NCI-H748 (cell line): ENCODE data around the gene CISH.

Source experiments
- DNase-seq: peaks from one replicate; lab custom pipeline; 2025; ENCODE audit not compliant: unreplicated experiment; lab: John Stamatoyannopoulos, UW

CISH gene

DNA sequence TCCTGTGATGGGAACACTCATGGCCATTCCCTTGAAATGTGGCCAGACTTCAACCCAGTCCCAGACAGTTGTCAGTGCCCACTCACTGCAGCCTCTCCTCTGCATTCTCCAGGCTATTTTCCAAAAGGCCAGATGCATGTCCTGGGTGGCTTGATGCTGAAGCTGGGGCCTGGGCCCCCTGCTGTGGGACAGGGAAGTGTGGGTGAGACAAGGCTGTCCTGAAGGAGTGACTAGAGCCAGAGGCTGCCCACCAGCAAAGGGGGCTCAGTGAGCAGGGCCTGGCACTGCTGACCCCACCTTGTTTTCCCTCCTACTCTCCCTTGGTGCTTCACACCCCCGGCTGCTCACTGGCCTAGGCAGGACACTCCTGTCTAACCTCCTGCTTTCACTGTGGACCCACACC lies 11.9 kb downstream of the CISH start:
- DNase-seq, result no peak

DNA sequence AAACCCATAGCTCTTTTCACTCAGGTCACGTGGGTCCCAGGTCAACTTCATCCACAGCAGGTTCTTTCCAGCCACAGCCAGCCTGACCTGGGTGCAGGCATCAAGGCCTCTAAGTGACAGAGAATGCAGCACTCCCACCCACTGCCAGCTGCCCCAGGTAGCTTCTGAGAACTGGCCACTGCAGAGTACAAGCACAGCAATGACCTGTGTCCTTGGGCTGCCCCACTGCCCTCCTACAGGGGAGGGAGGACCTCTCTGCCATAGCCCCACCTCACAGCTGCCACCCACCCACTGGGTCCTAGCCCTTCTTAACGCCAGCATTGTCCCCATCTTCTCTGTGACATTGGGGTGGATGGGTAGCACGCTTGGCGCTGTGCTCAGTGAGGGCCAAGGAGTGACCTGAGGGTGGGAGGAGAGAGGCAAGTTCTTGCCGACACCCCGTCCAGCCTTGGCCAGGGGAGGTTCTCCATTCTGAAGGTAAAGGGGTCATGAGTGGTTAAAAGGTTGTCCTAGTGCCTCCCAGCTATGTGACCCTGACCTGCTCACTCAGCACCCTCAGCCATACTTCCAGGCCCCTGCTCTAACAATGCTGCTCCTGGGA lies 12.4 kb downstream of the CISH start:
- DNase-seq, result no peak

DNA sequence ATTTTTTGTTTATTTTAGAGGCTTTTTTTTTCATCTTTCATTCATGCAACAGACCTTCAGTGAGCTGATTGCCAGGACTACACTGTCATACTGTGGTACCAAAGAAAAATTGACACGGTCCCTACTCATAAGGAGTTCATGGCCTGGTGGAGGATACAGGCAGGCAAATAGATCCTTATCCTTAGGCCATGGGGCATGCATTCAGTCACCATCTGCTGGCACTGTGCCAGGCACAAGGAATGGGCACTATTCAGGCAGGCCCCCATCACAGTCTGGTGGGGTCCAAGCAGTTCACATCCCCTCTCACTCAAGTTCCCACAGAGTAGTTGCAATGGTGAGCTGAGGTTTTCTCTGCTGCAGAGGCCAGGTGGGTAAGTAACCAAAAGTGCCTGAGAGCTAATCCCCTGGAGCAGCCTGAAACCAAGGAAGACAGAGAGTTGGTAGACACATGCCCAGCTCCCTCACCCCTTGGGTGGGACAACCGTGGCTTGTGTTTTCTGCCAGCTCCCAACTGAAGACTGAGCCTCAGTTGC lies 17.3 kb downstream of the CISH start:
- no peak for DNase-seq

DNA sequence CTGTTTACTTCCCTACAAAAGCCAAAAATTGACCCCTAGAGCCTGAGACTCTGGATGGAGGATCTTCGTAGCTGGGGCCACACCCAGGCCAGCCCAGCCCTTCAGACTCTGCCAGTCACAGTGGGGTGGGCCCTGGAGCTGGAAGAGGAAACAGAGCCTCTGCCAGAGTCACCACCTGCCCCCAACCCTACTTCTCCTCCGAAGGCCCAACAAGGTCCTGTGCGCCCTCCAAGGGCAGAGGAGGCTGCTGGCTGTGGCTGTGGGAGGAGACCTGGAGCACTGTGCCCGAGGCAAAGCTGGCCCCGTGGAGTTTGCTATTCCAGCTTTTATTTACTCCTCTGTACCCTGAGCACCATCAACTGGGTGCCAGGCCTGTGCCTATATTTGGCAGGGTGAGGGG lies 19.0 kb downstream of the CISH start:
- no peak for DNase-seq

DNA sequence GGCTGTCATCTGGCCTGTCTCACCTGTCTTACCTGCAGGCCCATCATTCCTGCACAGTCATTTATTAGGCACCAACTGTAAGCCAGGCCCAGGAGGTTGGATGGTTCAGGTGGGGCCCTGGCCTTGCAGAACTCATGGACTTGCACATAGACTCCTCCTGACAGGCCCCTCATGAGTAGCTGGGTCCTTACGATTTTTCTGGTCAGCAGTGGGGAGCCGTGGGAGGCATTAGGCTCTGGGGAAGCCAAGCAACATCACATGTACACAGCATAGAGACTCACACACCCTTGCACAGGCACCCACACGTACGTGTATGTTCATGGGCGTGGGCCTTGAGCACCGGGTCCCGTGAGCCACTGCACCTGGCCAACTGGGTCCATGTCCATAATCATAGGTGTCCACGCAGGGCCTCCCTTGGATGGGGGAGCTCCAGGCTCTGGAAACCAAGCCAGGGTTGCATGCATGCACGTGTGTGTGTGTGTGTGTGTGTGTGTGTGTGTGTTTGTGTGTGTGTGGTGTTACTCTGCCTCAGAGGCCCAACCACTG lies 20.3 kb downstream of the CISH start:
- no peak for DNase-seq

DNA sequence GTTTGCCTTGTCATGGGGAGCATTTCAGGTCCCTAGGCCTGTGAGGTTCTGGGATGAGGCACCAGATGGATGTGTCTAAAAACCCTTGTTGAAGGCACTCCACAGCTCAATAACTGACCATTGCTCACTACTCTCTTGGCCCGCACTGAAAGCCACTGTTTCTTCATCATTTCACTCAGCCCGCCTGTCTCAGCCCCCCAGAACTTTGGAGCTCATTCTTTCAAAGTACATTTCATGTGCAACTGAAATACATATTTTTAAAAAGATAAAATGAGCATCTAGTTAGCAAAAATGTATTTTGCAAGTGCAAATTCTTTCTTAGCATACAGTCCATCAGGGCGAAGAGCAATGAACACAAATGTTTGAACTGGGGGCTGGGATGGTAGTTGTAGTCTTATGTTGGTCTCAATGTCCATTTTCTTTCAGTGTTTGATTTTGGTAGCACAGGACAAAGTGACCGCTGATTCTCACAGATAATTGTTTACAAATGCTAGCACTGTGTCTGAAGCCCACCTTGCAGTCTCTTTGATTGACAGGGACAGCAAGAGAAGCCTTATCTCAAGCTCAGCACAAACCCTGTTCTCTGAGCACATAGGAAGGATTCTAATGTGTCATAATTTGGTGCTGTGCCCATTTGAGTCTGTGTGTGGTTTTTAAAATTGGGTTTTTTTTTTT lies 22.7 kb downstream of the CISH start:
- DNase-seq, result no peak

DNA sequence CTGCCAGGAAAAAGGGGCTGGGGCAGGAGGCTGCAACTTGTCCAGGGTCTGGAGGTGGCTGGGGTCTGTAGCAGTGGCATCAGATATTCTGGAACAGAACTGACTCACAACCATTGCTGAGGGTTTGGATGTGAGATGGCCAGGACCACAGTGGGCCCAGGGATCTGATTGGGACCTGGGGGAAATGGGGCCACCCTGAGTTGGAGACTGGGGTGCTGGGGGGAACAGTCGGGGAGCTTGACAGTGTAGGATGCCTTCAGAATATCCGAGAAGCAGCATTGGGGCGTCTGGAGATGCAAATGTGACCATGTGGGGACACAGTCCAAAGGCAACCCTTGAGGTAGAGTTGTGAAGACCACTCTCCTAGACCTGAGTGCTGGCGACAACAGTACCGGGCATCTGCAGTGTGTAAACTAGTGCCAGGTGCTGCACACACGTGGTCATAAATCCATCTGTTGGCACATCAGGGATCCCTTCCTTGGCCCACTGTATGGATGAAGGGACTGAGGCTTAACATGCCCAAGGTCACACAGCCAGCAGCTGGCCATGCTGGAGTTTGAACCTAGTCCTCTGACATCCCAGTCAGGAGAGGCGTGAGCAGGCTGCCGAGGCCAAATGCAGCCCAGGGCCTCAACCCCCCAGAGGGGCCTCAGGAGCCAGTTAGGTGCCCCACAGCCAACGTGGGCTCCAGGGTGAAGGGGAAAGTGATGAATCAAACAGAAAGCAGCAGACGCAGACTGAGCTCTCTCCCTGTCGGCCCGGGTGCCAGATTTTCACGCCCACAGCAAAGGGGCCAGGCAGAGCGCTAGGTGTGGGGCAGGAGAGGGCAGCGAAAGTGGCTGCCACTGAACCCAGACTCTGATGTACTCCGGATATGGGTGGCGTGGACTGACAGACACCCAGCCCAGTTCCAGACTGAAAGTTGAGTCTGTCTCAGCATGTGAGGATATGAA lies 23.5 kb downstream of the CISH start:
- DNase-seq, result no peak

DNA sequence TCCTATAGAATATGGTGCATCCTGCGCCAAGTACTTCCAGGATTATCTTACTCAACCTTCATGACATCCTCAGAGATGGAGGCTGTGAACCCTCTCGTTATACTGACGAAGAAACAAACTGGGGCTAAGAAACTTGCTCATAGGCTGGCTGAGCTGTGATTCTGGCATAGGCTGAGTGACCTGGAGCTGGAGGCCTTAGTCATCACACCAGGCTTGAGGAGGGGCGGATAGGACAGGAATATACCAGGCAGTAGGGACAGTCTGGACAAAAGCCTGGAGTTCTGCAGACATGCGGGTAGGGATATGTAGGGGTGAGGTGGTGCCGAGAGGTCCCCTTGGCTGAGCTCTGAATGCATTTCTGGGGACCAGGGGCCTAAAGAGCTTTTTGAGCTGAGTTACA lies 24.2 kb downstream of the CISH start:
- no peak for DNase-seq

DNA sequence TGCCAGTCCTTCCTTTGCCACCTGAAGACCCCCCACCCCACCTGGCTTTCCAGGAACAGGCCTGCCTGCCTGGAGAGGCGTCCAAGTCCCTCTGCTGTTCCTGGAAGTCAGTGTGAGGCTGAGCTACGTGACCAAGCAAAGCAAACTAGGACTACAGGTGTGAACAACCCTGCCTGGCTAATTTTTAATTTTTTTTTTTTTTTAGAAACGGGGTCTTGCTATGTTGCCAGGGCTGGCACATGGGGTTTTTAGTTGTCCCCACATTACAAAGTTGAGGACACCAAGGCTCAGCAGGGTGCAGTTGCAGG lies 24.9 kb downstream of the CISH start:
- DNase-seq, result no peak

DNA sequence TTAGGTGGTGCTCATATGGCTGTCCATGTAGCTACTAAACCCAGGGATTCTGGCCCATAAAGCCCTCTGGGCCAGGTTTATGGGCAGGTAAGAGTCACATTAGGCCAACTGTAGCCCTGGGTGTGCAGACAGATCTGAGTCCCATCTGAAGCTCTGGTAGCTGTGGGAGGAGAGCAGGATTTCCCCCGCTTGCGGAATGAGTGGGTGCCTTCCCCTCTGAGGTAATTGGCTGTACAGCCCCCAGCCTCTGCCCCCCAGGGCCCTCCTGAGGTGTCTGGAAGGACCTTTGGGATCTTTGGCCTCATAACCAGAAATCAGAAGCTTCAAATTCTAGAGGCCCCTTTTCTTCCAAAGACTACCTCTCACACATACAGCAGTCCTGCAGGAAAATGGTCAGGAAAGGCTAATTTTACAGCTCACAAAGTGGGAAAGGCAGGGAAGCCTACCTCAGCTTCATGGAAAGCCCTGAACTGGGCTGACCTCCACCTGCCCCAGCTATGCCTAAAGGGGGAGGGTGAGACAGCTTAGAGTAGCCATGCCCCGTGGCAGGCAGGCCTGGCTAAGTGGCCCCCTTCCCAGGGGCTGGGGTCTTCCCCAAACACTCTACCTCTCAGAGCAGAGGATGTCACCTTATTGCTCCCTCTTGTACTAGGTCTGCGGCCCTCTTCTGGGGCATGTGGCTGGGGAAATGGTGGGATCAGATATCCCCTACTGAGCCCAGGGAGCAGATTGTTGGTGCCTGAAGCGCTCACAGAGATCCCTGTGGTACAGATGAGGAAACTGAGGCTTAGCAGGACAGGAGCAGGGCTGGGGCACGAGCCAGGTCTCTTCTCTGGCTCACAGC lies 25.4 kb downstream of the CISH start:
- DNase-seq, result no peak

DNA sequence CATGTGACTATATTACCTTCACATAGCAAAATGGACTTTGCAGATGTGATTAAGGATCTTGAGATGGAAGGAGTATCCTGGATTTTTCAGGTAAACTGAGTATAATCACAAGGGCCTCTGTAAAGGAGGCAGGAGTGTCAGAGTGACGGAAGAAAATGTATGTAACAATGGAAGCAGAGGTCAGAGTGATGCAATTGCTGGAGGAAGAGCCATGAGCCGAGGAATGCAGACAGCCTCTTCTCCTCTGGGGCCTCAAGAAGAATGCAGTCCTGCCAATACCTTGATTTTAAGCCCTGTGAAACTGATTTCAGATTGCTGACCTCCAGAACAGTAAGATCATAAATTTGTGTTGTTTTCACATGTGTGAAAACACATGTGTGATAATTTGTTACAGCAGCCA lies 27.2 kb downstream of the CISH start:
- DNase-seq, result no peak

DNA sequence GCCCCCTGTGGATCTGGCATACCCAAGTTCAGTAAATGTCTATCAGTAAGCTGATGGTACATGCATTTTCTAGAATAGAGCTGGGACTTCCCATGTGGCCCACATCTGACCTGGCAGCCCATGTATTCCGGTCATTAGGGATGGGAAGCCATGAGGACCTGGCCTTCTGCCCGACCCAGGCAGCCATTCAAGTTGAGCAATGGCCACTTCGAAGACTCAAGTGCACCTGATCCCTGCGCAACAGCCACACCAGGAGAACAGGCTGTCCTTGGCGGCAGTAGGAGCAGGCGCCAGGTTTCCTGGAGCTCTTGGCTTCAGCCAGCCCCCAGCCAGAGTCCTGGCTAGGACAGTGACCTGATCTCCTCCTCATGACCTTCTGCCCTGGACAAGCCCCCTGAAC lies 27.7 kb downstream of the CISH start:
- DNase-seq, result no peak

DNA sequence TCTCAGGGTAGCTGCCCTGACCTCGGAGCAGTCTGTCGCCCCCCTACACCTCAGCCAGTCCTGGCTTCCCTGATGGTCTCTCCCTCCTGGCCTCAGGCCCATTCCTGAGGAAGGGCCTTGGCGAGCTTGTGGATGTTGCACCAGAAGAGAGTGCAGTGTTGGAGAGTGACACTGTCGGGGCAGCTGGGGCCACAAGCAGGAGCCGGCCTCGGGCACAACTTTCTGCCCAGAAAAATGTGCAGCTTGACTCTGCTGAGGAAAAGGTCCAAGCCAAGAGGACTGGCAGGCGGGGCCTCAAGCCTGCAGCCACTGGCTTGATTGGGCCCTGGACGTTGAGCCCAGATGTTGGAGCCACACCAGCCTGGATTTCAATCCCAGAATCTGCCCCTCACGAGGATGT lies 29.5 kb downstream of the CISH start:
- DNase-seq, result no peak

DNA sequence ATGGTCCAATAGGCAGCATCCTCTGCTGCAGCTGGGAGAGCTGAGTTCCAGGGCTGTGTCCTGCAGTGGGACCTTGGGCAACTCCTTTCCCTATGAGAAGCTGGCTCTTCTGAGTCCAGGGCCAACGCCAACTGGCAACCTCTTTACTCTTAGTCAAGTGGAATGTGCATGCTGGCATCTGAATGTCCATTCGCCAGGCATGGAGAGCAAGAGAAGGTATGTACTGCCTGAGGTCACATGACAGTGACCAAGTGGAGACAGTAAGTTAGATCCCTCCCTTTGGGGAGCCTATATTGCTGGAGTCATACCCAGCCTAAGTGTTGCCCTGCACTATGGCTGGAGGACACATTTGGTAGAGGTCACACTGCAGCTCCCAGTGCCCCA lies 30.1 kb downstream of the CISH start:
- no peak for DNase-seq

DNA sequence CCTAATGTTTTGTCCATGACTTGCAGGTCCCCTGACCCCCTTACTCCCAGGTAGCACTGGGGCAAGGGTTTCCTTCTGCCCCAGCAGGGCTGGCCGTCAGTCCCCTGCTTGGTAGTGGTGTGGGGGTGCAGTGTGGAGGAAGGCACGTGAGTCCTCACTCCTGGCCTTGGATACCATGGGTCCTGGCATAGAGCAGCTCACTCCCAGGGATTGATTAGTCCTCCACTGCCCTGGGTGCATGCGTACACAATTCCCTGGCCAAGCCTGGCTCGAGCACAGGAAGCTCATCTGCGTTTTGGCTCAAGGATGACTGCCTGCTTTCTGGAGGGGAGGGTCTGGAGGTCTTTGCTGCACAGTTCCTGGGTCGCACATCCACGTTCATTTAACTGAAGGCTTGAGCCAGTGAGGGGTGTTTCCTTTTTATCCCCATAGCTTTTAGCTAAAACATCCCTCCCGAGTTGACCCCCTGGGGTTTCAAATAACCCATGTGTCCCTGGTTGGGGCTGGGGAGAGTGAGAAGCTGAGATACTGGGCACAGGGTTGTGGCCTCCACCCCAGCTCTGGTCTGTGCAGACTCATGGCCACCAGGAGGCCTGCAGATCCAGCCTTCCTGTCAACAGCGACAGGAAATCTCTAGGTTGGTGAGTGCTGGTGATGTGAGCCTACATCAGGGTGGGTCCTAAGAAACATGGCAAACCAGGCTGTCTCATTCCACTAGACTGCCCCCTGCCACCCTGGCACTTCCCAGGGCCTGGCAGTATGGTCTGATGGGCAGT lies 30.7 kb downstream of the CISH start:
- DNase-seq, result no peak

DNA sequence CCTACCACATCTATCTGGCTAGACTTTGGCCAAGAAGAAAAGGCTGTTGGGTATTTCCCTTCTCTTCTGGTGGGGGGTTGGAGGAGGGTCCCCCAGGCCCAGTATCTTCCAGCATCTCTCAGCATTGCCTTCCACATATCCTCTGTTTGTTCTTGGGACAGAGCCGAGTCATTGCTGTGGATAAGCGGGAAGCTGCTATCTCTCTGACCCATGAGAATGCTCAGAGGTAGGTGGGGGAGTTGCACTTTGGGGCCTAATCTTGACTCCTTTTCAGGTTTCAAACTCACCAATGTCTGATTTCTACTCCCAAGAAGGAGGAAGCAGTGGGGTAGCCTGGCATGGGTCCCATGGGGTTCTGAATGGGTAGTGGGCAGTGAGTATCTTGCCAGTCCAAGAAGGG lies 34.2 kb downstream of the CISH start:
- no peak for DNase-seq

DNA sequence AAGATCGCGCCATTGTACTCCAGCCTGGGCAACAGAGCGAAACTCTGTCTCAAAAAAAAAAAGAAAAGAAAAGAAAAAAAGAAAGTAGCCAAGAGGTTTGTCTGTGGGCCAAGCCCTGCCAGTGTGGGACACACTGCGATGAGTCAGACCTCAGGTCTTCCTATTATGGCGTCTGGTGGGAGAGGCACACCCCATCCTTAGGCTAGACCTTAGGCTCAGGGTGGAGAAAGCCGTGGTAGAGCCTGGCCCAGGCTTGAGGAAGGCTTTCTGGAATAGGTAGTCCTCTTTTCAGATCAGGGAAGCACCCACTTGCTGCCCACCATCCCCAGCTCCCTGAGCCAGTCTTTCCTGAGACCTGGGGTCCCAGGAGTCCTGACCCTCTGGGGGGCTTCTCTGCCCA lies 36.2 kb downstream of the CISH start:
- no peak for DNase-seq

DNA sequence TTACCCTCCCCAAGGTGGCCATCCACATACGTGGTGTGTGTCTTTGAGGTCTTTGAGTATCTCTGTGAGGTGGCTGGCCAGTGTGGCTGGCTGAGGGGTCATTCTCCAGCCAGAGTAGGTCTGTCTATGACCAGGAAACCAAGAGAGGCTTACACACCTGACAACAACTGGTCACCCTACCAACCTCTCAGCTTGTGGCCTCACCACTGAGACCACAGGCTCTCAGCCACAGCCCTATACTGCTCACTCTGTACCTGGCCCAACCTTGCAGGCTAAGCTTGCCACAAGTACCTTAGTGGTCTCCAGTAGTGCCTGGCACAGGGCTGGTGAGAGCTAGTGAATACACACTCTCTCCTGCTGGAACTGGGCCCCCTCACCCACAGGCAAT lies 37.1 kb downstream of the CISH start:
- DNase-seq, result no peak

DNA sequence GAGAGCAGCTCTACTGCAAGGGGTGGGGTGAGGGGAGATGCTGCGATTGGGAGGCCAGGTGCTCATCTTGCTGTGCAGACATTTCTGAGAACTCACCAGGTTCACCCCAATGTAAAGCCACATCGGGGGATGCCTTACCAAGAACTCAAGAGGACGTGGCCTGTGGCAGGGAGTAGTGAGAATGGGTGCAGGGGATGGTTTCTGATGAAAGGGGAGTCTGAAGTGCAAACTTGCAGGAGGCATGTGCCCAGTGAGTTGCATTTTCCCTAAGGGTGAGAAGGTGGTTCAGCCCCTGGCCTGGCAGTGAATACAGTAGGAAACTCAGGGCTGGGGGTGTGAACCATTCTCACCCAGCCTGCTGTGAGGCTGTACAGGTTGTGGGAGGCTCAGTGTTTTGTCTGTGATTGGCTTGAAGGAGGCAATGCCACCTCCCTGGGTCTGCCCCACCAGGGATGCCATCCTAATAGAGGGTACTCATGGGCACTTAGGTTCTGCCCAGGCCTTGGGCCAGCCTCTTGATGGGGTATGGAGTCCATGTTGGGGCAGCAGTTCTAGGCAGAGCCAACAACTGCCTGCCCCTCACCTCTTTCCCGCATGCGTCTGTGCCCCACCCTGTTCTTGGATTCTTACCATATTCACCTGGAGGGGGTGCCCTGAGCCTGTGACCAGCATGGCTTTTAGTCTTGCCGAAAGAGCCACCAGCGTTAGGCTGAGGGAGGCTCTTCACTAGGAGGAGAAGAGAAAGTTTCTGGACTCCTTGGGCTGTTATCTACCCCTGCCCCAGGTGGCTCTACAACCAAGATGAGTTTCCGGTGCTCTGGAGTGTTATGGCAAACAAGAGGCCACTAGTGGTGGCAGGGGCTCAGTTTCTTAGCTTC lies 37.8 kb downstream of the CISH start:
- DNase-seq, result no peak
